ENCODE data around the gene GMEB2.
"Not testable (repeated sequence)": the region's sequence is repeated elsewhere in the genome, so short reads cannot be mapped to it uniquely, and the experiment has no call there.

GMEB2 gene

GRCh38 chr20:63586797-63587196, 40.1 kb downstream of the GMEB2 start:
- no peak for DNase-seq

GRCh38 chr20:63585616-63586565, 41.0 kb downstream of the GMEB2 start:
- no peak for DNase-seq

GRCh38 chr20:63582382-63583063, 44.4 kb downstream of the GMEB2 start:
- DNase-seq = no peak

- DNase-seq = peak; percentile 49 to 72 (median 55)
Observed at GRCh38 chr20:63580796-63581461, 46.0 kb downstream of the GMEB2 start.

- DNase-seq = peak; percentile 80 to 83 (median 82)
Observed at GRCh38 chr20:63579017-63579694, 47.7 kb downstream of the GMEB2 start.

GRCh38 chr20:63578224-63579016, 48.5 kb downstream of the GMEB2 start:
- no peak for DNase-seq

GRCh38 chr20:63577317-63577894, 49.5 kb downstream of the GMEB2 start:
- no peak for DNase-seq

GRCh38 chr20:63576311-63576710, 50.6 kb downstream of the GMEB2 start:
- no peak for DNase-seq

- DNase-seq = no peak
Observed at GRCh38 chr20:63574829-63575743, 51.8 kb downstream of the GMEB2 start.

GRCh38 chr20:63574156-63574828, 52.6 kb downstream of the GMEB2 start, which contains the start of gene HELZ2:
TSS of gene HELZ2 (minus strand) at chr20:63574239. CDS start at chr20:63572385, 1,854 bp downstream.
- peak; percentile 86 to 94 (median 93) for DNase-seq

- DNase-seq = no peak
Observed at GRCh38 chr20:63573647-63574131, 53.2 kb downstream of the GMEB2 start.

GRCh38 chr20:63572788-63573646, 53.9 kb downstream of the GMEB2 start:
- peak; percentile 44 to 63 (median 44) for DNase-seq

- no peak for DNase-seq
Observed at GRCh38 chr20:63572071-63572787, 54.7 kb downstream of the GMEB2 start.

GRCh38 chr20:63571087-63571478, 55.8 kb downstream of the GMEB2 start:
- not testable (repeated sequence) for DNase-seq

GRCh38 chr20:63570281-63571086, 56.4 kb downstream of the GMEB2 start:
- DNase-seq = no peak

- no peak for DNase-seq
Observed at GRCh38 chr20:63568986-63569949, 57.6 kb downstream of the GMEB2 start.

Data from suppressor macrophage treated with lipopolysaccharide for 1 hour (primary cell).